A549 (cell line): ENCODE results near the gene SEMA5A.

ENCODE experiments used
- CEBPB ChIP-seq, 2 experiments: fragments of >200 bp in 1 of 2; sonication (Bioruptor Twin) in 1 of 2; formaldehyde crosslinking in 1 of 2; IDR thresholded peaks; 2 replicates each; pipeline ENCODE4 v1.6.1; 2012 to 2016
- CTCF ChIP-seq: fragments of >200 bp; sonication (Bioruptor Twin); formaldehyde crosslinking; IDR thresholded peaks from 3 replicates; pipeline ENCODE4 v1.5.1; 2016
- EHMT2 ChIP-seq: fragments of 200-600 bp; sonication (generic); IDR thresholded peaks from 2 replicates; pipeline ENCODE4 v1.6.1; 2016; ENCODE audit warnings: antibody characterized with exemption, low read depth, mild to moderate bottlenecking, moderate library complexity
- ELK1 ChIP-seq: fragments of 150-350 bp; IDR thresholded peaks from 2 replicates; pipeline ENCODE4 v1.6.1; 2014; ENCODE audit warnings: low read depth, mild to moderate bottlenecking, low read length
- ESRRA ChIP-seq: fragments of 150-350 bp; IDR thresholded peaks from 2 replicates; pipeline ENCODE4 v1.6.1; 2014; ENCODE audit warnings: mild to moderate bottlenecking, low read length, borderline replicate concordance
- HOXA7 ChIP-seq: fragments of 250-450 bp; sonication (Bioruptor Pico); IDR thresholded peaks from 2 replicates; pipeline ENCODE4 v1.5.0; 2020; ENCODE audit warnings: mild to moderate bottlenecking, moderate library complexity
- HOXB5 ChIP-seq: fragments of 250-450 bp; sonication (Bioruptor Pico); IDR thresholded peaks from 2 replicates; pipeline ENCODE4 v1.5.0; 2020; ENCODE audit warnings: mild to moderate bottlenecking, moderate library complexity
- POLR2A ChIP-seq: IDR thresholded peaks from 2 replicates; pipeline ENCODE4 v1.6.1; 2012; ENCODE audit warnings: mild to moderate bottlenecking, low read length
- POLR2AphosphoS2 ChIP-seq: conservative IDR thresholded peaks from 2 replicates; pipeline ENCODE4 v1.6.1; 2012; ENCODE audit warnings: low read length, improper control_type of control experiment, inconsistent platforms
- RCOR1 ChIP-seq: fragments of 150-350 bp; IDR thresholded peaks from 2 replicates; pipeline ENCODE4 v1.6.1; 2014; ENCODE audit warnings: antibody characterized with exemption, low read length, low read depth
- SREBF2 ChIP-seq: fragments of 450-650 bp; IDR thresholded peaks from 2 replicates; pipeline ENCODE4 v1.6.1; 2014; ENCODE audit warnings: mild to moderate bottlenecking, moderate library complexity
- USF2 ChIP-seq: fragments of 450-650 bp; IDR thresholded peaks from 2 replicates; pipeline ENCODE4 v1.6.1; 2014; ENCODE audit warnings: antibody characterized with exemption

- TF ChIP-seq EHMT2 (no peak), POLR2AphosphoS2 (no peak), POLR2A (no peak), CTCF (no peak), ESRRA (no peak), HOXB5 (CRISPR knock-in tag) (no peak), HOXA7 (CRISPR knock-in tag) (no peak), ELK1 (no peak), USF2 (no peak), CEBPB (IDR thresholded peaks at IDR 0.05) (no peak), SREBF2 (no peak), RCOR1 (no peak)
Measured at GRCh38 chr5:9415566-9415965, 130.3 kb downstream of the SEMA5A start.
